Measurements from ENCODE around the gene ITPR3.
A peak's percentile ranks its signal among the peaks of the same experiment; 100 is the strongest.

Gene ITPR3

DNA sequence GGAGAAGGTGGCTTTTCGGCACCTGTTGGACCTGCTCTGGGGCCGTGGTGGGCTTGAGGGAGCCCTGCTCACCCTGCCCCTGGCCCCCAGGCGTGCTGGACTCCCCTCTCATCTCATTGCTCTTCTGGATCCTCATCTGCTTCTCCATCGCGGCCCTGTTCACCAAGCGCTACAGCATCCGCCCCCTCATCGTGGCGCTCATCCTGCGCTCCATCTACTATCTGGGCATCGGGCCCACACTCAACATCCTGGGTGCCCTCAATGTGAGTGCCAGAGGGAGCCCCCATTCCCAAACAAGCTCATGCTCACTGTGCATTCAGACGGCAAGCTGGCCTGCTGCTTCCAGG lies 68.0 kb downstream of the ITPR3 start:
- no peak for DNase-seq

DNA sequence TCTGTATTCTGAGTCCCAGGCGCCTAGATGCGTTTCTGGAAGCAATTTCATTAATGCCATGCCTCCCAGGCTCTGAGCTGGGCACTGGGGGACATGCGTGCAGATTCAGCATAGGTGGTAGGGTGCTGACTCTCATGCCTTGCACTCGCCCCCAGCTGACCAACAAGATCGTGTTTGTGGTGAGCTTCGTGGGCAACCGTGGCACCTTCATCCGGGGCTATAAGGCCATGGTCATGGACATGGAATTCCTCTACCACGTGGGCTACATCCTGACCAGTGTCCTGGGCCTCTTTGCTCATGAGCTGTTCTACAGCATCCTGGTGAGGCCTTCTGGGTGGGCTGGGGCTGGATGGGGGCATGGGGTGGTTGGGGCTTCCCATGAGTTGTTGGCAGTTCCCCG lies 68.8 kb downstream of the ITPR3 start:
- DNase-seq = no peak

DNA sequence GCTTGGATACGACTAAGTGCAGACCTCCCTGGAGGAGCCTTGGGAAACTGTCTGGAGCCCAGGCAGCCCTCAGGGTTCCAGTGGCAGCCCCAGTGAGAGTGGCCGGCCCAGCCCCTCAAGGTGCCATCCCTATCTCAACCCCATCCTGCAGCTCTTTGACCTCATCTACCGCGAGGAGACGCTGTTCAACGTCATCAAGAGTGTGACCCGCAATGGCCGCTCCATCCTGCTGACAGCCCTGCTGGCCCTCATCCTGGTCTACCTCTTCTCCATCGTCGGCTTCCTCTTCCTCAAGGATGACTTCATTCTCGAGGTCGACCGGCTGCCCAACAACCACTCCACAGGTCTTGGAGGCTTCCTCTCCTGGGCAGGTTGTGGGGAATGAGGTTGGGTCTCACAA lies 69.6 kb downstream of the ITPR3 start:
- no peak for DNase-seq

DNA sequence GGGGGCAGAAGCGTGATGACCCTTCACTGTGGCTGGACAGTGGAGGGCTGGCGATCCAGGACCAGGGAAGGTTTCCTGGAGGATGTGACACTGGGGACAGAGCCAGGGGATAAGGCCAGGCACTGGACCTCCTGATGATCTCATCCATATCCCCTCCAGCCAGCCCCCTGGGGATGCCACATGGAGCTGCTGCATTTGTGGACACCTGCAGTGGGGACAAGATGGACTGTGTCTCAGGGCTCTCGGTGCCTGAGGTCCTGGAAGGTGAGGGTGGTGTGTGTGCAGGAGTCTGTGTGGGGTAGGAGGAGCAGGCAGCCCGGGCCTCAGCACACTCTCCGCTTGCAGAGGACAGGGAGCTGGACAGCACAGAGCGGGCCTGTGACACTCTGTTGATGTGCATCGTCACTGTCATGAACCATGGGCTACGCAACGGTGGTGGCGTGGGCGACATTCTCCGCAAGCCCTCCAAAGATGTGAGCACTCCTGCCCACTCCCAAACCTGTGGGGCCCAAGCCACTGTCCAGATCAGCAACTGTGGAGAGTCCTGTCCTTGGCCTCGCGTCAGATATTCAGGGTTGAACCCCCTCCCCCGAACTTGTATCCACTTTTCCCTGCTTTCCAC lies 70.4 kb downstream of the ITPR3 start:
- no peak for DNase-seq

DNA sequence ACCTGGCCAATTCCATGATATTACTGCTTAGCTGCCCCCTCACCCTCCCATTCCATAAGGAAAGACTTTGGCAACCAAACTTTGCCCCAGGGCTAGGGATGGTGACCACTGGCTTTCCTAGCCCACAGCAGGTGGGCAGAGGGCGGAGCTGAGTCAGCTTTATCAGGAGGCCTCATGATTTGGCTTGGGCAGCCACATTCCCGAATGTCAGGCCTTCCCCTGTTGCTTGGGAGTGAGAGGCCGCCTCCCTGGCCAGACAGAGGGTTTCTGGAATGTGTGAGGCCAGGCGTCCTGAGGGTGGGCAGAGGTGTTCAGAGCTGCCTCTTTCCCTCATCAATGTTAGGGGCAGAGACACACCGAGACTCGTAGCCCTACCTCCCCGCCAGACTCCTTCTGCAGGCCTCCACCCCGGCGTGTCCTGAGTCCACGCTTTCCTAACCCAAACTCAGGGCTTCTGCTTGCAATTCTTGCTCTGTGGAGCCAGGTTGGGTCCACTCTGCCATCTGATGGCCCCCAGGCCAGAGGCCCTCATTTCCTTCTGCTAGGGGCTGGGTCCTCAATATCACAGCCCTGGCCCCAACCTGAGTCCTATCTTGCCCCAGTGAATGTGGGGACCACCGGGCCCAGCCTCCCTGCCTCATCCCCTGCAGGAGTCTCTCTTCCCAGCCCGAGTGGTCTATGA lies 71.1 kb downstream of the ITPR3 start:
- DNase-seq = no peak

DNA sequence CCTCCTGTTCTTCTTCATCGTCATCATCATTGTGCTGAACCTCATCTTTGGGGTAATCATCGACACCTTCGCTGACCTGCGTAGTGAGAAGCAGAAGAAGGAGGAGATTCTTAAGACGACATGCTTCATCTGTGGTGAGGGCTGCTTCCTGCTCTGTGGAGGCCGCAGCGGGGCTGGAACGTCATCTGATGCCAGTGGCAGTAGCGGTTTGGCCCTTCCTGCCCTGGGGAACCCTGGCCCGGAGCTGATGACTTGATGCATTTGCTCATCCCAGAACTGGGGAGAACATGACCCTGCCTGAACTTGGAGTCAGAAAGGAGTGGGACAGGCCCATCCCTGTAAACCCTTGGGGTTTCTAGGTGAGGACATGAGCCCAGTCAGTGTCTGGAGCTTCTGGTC lies 71.6 kb downstream of the ITPR3 start:
- DNase-seq = peak; percentile 84

DNA sequence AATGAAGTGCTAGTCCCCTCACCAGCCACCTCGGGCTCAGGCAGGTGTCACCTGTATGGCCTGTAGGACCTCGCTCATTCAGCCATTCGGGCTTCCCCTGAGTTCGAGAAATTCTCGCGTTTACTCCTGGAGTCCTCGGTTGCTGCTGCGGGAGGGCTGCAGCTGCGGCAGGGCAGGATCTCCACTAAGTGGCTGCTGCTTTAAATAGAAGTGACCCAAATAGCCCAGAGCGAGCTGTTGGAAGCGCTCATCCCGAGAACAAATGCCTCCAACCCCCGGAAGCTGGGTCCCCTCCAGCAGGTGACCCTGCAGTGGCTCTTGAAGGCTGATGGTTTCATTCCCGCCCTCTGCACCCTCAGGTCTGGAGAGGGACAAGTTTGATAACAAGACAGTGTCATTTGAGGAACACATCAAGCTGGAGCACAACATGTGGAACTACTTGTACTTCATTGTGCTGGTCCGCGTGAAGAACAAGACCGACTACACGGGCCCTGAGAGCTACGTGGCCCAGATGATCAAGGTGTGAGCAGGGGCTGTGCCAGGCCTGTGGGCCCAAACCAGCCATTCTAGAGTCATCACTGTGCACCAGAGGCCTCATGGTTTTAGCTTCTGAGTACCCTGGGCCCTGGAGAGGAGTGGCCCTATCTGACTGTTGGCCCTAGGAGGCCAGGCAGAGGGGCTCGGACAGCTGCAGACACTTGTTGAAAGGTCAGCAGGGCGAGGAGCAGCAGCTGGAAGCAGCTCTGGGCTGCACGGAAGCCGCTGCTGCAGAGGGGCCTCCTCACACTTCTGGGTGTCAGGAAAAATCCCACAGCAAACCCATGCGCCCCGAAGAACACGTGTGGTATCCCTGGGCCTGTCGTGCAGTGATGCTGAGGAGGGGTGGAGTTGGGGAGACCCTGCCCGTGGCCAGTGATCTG lies 72.3 kb downstream of the ITPR3 start:
- no peak for DNase-seq

DNA sequence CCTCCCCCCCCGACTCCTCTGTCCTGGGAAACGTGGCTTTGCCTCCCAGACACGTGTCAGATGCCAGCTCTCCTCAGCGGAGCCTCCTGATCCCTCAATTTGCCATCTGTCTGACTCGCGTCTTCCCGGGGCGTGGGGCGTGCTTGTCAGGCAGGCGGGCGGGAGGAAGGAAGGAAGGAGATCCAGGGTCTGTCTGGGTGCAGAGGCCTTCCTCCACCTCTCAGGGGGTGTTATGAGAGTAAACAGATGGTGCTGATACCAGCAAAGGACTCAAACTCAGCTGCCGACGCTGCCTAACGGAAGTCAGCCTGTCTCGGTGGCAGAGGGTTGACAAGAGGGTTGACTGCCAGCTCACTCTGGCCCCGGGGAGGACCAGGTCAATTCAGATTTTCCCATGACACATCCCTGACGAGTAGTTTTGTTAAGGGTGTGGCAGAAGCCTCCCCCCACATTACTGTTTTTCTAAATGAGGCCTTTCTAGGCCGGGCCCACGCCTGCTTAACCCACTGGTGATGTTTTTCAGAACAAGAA lies 73.3 kb downstream of the ITPR3 start:
- peak; percentile 83 for DNase-seq

DNA sequence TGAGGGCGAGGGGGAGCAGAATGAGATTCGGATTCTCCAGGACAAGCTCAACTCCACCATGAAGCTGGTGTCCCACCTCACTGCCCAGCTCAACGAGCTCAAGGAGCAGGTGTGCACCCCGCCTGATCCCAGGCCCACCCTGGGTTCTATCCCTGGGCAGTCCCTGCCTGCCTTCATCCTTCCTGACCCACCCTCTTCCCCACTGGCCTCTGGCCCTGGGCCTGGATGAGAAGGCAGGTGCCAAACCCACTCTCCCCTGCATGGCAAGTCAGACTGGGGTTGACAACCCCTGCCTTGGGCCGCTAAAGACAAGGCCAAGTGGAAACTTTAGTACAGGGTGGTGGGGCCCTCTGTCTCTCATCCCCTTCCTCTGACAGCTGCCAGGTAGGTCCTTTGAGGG lies 73.9 kb downstream of the ITPR3 start:
- DNase-seq = no peak

DNA sequence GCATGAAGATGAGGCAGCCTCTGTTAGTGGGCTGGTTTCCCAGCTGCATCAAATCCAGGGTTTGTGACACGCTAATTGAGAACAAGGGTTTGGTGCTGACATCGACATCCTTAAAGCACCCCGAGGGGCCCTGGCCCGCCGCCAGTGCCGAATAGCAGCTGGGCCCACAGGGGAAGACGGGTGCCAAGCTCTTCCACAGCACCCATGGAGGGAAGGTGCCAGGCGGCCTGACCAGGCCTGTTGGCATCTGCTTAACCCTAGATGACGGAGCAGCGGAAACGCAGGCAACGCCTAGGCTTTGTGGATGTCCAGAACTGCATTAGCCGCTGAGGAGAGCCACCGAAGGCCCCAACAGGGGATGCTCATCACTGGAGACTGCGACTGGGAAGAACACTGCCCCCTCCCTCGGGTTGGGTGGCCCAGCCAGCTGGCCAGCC lies 74.3 kb downstream of the ITPR3 start:
- DNase-seq = no peak

DNA sequence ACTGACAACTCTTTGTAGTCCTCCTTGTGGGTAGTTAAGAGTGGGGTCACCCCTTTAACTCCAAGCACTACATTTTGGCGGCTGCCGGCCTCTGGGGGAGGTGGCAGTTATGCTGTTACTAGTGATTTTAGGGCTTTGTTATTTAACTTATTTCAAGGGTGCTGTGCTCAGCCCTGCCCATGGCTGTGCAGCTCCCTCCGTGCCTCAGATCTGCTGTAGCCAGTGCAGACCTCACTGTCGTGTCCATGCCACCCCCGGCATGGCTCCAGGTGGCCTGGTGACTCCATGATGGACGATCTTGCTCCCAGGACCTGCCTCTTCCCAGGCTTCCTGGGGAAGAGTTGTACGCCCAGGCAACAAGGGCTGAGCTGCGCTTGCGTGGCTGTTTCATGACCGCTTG lies 75.0 kb downstream of the ITPR3 start:
- DNase-seq = no peak

DNA sequence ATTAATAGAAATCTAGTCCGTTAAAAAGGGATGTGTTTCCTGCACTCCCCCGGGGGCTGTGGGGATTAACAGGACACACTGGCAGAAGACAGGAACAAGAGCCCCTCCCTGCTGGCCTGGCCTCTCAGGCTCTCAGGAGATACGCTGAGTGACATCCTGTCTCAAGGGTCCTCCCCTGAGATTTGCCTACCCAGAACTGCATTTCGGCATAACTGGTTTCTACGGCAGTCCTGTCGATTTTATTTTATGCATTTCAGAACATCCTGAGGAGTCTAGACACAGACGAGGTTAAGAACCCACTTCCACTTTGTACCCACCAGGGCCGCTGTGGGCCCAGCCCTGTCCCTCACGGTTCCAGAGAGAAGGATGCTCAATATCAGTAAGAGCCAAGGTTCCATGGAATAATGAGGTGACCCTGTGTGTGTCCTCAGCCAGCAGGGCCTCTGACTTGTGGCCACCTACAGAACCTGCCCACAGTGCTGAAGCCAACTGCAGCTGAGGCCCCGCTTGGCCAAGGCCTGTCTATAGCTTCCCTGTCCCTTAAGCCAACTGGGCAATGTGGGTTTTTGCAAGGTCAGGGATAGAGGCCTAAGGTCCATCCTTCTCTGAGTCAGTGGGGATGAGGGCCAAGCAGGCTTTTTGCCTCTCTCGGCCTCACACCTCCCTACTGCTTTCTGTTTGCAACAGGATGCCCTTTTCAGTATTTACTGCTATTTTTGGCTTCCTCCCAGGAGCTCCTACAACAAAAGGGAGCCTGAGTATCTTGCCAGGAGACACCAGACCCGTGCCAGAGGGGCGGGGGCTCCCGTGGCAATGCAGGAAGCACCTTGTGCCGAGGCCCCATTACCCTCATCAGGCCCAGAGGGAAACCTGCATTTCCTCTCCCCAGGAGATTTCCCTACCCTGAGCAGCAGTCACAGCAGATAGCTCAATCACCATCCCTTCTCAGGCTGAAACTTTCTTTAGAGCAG lies 75.7 kb downstream of the ITPR3 start:
- DNase-seq = peak; percentile 34

DNA sequence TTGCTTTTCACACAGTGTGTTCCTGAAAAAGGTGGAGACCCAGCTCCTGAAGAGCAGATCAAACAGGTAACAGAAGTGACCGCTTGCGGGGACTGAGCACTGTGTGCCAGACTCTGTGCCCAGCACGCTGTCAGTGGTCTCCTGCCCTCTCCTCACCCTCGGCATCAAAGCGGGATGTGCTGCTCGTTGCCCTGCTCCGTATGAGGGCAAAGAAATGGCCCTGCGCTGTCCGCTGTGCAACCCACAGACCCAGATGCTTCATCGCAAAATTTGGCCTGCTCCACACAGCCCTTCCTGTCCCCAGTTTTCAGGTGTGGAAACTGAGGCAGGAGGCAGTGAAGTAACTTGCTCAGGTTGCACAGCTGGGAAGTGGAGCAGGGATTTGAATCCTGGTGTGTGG lies 76.7 kb downstream of the ITPR3 start:
- no peak for DNase-seq

DNA sequence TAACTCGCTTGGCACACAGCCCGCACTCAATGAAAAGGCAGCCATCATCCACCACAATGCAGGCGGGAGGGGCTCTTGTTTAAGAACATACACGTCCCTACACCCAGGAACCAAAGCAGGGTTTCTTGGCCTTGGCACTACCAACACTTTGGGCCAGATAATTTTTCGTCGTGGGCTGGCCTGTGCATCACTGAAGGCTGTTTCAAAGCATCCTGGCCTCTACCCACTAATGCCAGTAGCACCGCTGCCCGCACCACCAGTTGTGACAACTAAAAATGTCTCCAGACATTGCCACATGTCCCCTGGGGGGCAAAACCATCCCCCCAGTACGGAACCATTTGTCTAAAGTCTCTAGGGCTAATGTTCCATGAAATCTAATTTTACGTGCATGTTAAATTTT lies 77.4 kb downstream of the ITPR3 start:
- DNase-seq = no peak

DNA sequence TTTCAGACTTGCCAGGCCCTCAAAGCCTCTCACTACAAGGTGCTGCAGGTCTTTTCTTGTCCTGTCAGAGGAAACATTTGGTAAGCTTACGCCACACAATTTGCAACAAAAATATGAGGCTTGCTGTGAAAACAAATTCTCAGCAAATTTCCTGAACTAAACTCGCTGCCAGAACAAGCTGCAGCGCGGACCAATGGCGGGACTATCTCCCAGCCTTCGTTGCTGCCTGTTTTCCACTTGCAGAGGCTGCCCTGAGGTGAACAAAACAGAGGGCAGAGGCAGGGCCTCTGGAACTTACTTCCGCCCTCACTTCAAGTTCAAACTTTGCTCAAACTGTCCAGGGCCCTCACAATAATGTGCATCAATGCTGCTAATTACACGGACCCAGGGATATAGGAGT lies 78.0 kb downstream of the ITPR3 start:
- DNase-seq = no peak

DNA sequence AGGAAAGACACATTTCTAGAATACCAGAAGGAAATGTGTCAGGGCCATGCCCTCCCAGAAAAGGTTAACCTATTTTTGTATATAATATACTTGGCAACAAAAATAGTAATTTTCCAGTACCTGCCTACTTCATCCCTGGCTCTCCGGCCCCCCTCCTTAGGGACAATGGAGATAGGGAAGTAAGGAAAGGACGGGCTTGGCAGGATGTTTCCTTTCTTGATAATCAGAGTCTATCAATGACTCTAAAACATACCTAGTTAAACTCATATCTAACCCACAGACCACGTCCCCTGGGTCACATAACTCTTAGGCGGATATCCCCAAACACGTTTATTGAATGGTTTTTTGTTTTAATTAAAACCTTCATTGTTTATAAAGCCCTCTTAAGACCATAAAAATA lies 78.6 kb downstream of the ITPR3 start:
- no peak for DNase-seq

DNA sequence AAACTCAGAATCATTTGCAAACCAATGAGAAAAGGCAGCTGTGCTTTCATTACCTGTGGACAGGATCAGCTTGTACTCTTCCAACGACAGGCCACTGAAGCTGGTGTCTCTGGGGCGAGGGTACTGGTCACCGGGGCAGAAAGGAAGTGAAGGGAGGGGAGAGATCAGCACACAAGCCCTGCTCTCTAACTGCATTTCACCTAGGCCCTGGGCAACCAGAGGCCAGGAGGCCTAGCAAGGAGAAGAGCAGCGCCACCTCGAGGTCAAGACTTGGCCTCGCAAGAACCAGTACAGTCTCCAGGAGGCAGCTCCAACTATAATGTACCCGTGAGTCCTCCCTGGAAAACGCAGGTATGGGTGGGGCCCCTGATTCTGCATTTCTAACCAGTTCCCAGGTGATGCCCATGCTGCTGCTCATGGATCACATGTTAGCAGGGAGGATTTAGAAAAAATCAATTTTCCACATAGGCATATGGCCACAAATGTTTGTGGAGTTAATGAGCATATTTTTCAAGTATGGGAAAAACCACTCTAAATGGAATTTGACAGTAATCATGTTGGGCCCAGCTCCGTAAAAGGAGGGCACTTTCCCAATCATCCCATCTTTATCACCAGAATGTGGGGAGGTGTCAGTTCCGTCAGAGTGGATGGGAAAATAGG lies 79.4 kb downstream of the ITPR3 start:
- peak; percentile 79 for DNase-seq

DNA sequence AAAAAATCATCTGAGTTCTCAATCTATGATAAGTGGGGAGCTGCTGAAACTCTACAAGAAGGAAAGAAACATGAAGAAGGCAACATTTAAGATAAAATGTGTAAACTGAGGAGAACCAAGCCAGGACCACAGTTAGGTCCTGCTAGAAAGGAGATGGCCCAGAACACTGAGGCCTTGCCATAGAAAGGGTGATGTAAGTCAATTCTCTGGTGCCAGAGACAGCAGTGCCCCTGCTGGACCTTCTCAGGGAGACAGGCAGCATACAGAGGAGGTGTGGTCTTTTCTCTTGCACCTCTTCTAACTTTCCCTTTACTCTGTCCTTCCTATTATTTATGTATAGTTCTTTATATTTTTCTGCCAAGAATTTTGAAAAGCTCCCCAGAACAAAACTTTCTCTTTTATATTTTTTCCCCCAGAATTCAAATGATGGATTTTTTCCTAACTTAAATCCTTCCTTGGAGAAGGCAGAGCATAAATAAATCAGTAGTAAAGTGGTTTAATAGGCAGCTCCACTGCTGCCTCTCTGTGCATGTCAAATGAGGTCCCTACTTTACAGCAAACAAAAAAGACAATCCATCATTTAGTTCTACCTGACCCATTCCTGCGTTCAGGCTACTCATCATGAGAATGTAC lies 81.3 kb downstream of the ITPR3 start:
- peak; percentile 53 for DNase-seq

DNA sequence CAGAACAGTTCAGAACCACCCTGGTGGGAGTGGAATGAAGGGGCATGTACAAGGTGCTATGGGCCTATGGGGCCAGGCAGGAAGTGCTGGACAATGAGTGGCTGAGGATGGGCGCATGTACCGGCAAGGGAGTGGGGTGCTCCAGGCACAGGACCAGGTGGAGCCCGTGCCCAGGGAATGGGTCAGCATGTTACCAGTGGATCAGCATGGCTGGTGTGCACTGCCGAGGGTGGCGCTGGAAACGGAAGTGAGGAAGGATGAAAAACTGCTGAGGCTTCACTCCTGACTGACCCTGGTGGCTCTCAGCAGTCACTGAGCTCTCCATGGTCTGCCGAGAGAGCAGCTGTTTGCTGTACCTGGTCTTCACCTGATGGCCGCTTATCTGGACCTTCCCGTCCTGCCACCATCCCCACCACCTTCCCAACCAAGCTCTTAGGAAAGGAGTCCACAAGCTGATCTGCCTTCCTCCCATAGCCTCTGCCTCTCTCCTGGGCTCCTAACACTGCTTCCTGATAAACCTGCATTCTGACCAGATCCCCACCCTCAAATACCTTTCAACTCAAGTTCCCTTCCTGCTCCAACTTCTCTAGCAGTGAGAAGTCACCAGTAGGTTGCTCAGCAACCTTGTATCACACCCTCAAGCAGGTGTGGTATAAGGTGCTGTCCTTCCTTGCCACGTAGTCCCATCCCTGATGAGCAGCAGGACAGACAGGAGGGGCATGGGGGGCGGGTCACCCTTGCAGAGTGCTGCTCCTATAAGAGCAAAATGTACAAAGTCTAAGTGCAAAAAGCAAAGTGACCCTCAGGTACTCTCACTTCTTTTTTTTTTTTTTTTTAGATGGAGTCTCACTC lies 83.3 kb downstream of the ITPR3 start:
- DNase-seq = no peak

DNA sequence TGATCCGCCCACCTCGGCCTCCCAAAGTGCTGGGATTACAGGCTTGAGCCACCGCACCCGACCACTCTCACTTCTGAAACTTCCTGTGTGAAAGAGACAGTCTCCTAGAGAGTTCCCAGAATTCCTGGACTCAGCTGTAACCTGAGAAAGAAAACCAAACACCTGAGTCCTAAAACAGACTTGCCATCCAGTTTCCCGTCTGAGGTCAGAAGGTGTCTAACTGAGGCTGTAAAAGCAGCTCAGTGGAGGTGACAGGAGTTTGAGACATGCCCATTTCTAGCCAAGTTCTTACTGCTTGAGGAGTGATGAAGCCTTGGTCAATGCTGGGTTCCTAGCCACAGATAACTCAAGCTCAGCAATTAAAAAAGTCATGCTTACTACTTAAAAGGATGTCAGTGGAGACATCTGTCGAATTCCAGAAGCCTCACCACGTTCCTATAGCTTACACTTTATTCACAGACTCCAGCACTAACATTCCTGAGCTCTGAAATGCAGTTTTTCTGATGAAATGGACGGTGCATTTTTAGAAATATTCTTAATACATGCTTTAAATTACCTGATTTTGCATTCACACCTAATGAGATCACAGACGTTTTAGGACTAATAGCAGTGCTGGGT lies 84.3 kb downstream of the ITPR3 start:
- DNase-seq = no peak
